Chondrocyte (in vitro differentiated cells): ENCODE results near the gene CD82. TPM values are rescaled to one million over a fixed set of nuclear protein-coding genes. Genes with fewer than 3 reads are reported as not detected.
"Not testable (repeated sequence)": the region's sequence is repeated elsewhere in the genome, so short reads cannot be mapped to it uniquely, and the experiment has no call there.

ENCODE experiments used
- DNase-seq: peaks from one replicate; pipeline ENCODE4 v3.0.0; 2021; ENCODE audit warnings: mixed read lengths, low spot score
- H3K27ac Mint-ChIP-seq: one replicate; pipeline ENCODE4 v1.8.0; 2021; ENCODE audit warnings: mild to moderate bottlenecking, moderate library complexity, mixed read lengths; ENCODE audit not compliant: unreplicated experiment
- H3K27me3 Mint-ChIP-seq: 2 replicates; pipeline ENCODE4 v1.8.0; 2021; ENCODE audit warnings: low read depth, mixed read lengths
- H3K36me3 Mint-ChIP-seq: 2 replicates; pipeline ENCODE4 v1.8.0; 2021; ENCODE audit warnings: low read depth, mixed read lengths
- H3K4me1 Mint-ChIP-seq: 2 replicates; pipeline ENCODE4 v1.8.0; 2021; ENCODE audit warnings: low read depth, mild to moderate bottlenecking, mixed read lengths
- H3K4me3 Mint-ChIP-seq: one replicate; pipeline ENCODE4 v1.8.0; 2021; ENCODE audit warnings: mild to moderate bottlenecking, moderate library complexity, mixed read lengths; ENCODE audit not compliant: unreplicated experiment
- H3K9me3 Mint-ChIP-seq: 2 replicates; pipeline ENCODE4 v1.8.0; 2021; ENCODE audit warnings: low read depth, mixed read lengths
- total RNA-seq: library from RNA; stranded (reverse); gene quantifications from 3 replicates; pipeline ENCODE4 v1.2.1, GENCODE V29; 2021
- TF ChIP-seq, protein P1 (sequence below): fragments of 200-600 bp; sonication (generic); IDR thresholded peaks from 2 replicates; pipeline ENCODE4 v1.5.0; 2021; ENCODE audit warnings: antibody characterized with exemption, mild to moderate bottlenecking, moderate library complexity

Gene CD82
- total RNA-seq, 1 donor from 2014 or later, result 14.4 TPM

DNA sequence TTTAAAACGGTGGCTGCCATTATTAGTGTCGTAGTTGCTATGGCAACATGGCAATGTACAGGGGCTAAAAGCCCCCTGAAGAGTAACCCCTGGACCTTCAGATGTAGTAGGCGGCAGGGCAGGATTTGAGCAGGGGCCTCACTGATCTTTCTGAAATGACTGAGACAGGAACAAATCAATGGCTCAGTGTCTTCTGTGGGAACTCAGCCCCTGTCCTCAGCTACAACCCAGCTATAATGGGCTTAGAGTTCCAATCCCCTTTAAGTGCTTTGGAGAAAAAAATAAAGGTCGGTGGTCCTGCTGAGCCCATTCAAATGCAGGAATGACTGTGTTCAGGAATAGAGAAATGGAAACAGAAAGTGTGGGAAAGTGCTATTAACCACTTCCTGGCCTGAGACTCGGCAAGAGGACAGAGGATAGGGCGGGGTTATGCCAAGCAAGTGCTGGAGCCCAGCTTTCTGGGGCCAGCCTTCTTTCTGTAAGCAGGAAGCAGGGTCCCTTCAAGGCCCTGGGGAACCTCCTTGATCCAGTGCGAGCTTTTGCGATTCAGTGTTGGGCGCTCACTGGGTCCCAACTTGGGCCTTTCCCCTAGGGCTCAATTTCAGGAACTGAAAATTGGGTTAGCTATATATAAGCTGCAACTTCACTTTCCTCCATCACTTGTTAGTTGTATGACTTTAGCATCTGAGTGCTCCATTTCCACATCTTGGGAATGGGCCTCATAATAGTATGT lies 6.1 kb upstream of the CD82 start:
- Mint-ChIP-seq H3K4me3 (no peak overlapping the region), H3K27ac (no peak overlapping the region), H3K4me1 (peaks cover 23% of the 10 kb centered on the region), H3K9me3 (no peaks in the 10 kb centered on the region), H3K27me3 (no peaks in the 10 kb centered on the region), H3K36me3 (no peaks in the 10 kb centered on the region)
- DNase-seq, result no peak
- TF ChIP-seq, protein P1, sequence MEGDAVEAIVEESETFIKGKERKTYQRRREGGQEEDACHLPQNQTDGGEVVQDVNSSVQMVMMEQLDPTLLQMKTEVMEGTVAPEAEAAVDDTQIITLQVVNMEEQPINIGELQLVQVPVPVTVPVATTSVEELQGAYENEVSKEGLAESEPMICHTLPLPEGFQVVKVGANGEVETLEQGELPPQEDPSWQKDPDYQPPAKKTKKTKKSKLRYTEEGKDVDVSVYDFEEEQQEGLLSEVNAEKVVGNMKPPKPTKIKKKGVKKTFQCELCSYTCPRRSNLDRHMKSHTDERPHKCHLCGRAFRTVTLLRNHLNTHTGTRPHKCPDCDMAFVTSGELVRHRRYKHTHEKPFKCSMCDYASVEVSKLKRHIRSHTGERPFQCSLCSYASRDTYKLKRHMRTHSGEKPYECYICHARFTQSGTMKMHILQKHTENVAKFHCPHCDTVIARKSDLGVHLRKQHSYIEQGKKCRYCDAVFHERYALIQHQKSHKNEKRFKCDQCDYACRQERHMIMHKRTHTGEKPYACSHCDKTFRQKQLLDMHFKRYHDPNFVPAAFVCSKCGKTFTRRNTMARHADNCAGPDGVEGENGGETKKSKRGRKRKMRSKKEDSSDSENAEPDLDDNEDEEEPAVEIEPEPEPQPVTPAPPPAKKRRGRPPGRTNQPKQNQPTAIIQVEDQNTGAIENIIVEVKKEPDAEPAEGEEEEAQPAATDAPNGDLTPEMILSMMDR, result no peak

DNA sequence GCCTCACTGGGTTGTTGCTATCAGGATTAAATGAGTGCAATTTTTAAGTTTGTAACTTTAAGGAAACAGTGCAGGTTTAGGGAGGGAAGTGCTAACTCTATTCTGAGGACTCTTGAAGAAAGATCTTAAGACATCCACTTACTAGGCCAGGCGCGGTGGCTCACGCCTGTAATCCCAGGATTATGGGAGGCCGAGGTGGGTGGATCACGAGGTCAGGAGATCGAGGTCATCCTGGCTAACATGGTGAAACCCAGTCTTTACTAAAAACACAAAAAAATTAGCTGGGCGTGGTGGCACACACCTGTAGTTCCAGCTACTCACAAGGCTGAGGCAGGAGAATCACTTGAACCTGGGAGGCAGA lies 5.5 kb upstream of the CD82 start:
- DNase-seq, H3K27me3 Mint-ChIP-seq, H3K9me3 Mint-ChIP-seq, H3K27ac Mint-ChIP-seq, H3K4me3 Mint-ChIP-seq, H3K36me3 Mint-ChIP-seq: not testable (repeated sequence)
- H3K4me1 Mint-ChIP-seq, result peaks cover 28% of the 10 kb centered on the region

DNA sequence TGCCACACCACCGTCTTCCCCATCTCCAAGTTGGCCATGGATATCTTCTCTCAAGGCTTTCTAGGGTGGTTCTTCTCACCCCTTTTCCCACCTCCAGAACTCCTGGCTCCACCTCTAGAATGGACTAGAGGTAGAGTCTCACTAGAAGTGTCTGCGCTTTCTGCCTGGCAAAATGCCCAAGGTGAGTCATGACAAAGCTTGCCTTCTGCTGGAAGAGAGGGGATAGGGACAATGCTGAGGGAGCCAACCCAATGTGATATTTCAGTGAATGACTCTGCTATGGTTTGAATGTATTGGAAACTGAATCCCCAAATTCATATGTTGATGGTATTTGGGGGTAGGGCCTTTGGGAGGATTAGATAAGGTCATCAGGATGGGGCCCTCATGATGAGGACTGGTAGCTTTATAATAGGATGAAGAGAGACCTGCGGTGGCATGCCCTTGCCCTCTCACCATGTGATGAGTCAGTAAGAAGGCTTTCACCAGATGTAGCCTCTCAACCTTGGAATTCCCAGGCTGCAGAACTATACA lies 4.1 kb upstream of the CD82 start:
- no peak for DNase-seq
- Mint-ChIP-seq H3K36me3 (no peaks in the 10 kb centered on the region), H3K4me1 (peaks cover 28% of the 10 kb centered on the region), H3K9me3 (no peaks in the 10 kb centered on the region), H3K27ac (no peak overlapping the region), H3K4me3 (no peak overlapping the region), H3K27me3 (no peaks in the 10 kb centered on the region)
- TF ChIP-seq, protein P1, result no peak

DNA sequence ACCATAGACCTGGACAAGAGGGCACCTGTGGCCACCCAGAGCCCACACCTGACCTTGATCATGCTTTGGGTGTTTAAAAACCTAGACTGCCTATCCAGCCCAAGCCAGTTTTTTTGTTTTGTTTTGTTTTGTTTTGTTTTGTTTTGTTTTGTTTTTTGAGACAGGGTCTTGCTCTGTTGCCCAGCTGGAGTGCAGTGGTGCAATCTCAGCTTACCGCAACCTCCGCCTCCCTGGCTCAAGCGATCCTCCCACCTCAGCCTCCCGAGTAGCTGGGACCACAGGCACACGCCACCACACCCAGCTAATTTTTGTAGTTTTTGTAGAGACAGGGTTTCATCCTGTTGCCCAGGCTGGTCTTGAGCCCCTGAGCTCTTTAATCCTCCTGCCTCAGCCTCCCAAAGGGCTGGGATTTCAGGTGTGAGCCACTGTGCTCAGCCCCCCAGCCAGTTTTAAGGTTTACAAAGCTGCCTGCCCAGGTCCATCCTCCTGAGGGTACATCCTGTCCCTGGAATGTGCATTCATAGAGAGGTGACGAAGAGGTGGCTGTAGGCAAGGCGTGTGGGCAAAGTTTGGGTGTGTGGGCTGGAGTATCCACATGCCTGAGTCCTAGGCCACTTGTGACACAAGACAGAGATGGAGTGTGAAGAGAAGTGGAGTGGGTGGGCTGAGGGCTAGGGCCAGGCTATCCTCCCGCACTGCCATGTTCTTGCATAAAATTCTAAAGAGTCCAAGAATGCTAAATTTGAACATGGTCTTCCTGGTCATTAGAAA lies 3.3 kb upstream of the CD82 start:
- DNase-seq, result no peak
- TF ChIP-seq, protein P1, result no peak
- no peaks in the 10 kb centered on the region for H3K9me3 Mint-ChIP-seq
- peaks cover 28% of the 10 kb centered on the region for H3K4me1 Mint-ChIP-seq
- H3K27ac Mint-ChIP-seq, result no peak overlapping the region
- no peaks in the 10 kb centered on the region for H3K27me3 Mint-ChIP-seq
- no peaks in the 10 kb centered on the region for H3K36me3 Mint-ChIP-seq
- no peak overlapping the region for H3K4me3 Mint-ChIP-seq

DNA sequence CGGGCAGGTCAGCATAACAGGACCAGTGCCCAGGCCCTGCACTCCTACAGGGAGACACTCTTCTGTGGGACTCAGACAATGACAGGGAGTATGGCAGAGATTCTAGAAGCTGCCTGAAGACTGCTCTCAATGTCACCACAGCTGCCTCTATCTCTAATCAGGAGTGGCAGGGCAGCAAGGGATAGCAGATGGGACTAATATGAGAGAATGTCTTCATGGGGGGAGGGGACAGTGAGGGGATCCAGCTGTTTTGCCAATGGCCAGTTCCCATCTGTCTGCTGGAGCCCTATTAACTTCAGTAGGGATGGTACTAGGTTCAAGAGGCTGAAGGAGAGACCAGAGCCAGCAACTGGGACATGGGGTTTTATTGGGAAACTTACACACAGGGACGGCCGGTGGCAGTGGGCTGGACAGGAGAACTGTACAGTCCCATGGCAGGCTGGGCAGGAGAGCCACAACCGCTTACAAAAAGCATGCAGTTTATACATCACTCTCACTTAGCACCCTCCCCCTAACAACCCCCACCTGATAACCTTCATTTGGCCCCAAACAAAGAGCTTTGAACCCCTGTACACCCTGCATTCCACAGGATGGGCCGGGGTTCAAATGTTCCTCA lies 2.5 kb upstream of the CD82 start:
- peak overlapping the region; percentile 55 for H3K27ac Mint-ChIP-seq

More for the DNA sequence above, 2.5 kb upstream of the CD82 start:
- no peak overlapping the region for H3K4me3 Mint-ChIP-seq
- H3K27me3 Mint-ChIP-seq, result no peaks in the 10 kb centered on the region
- H3K4me1 Mint-ChIP-seq, result peaks cover 36% of the 10 kb centered on the region
- TF ChIP-seq, protein P1, result no peak
- no peaks in the 10 kb centered on the region for H3K36me3 Mint-ChIP-seq
- no peak for DNase-seq
- H3K9me3 Mint-ChIP-seq, result no peaks in the 10 kb centered on the region
